ENCODE results near the gene SATB2. TPM values are rescaled to one million over a fixed set of nuclear protein-coding genes. Genes with fewer than 3 reads are reported as not detected.

SATB2 gene
- total RNA-seq, 1 experiment from 2014 or later, result 22.1 TPM

DNA sequence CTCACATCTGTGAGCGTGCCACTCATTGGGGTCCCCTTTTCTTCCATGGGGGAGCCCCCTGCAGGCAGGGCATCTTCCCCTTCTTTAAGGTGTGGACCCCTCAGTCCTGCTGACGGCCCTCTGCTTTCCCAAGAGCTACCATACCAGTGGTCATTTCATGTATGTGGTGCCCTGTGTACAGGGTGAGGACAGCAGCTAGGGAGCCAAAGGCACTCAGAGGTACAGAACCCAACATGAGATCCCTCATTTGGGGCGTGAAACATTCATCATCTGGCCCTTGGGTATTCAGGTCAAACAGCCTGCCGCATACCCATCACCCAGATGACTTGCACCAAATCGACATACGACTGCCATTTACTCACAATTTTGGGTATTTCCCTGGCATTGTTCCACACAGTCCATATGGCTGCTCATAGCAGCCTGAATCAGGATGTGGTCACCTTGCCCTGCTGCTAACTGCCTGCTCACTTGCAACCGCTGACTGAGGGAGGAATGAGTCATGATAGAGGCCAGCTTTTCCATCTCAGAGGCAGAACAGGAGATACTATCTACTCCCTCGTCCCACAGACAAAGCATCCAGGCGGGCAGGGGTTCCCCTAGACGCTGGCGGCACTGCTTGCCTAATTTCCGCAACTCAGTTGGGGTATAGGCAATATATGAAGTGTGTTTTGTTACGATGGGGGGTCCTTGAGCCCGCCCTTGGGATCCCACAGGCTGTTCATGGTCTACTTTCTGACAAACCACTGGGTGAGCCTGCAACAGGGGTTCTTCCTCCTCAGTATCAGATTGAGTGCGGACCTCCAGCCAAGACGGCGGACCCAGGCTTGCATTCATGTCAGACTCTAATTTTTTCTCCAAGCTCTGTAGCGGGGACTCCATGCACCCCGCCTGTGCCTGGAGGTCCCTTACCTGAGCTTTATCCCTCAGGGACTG lies 228.6 kb downstream of the SATB2 start:
- no peaks in the 10 kb centered on the region for H3K4me1 Mint-ChIP-seq
- no peak for ATAC-seq
- no peak for TF ChIP-seq HMGA2 (CRISPR knock-in tag; IDR thresholded peaks at IDR 0.05)
- TF ChIP-seq, protein P1, sequence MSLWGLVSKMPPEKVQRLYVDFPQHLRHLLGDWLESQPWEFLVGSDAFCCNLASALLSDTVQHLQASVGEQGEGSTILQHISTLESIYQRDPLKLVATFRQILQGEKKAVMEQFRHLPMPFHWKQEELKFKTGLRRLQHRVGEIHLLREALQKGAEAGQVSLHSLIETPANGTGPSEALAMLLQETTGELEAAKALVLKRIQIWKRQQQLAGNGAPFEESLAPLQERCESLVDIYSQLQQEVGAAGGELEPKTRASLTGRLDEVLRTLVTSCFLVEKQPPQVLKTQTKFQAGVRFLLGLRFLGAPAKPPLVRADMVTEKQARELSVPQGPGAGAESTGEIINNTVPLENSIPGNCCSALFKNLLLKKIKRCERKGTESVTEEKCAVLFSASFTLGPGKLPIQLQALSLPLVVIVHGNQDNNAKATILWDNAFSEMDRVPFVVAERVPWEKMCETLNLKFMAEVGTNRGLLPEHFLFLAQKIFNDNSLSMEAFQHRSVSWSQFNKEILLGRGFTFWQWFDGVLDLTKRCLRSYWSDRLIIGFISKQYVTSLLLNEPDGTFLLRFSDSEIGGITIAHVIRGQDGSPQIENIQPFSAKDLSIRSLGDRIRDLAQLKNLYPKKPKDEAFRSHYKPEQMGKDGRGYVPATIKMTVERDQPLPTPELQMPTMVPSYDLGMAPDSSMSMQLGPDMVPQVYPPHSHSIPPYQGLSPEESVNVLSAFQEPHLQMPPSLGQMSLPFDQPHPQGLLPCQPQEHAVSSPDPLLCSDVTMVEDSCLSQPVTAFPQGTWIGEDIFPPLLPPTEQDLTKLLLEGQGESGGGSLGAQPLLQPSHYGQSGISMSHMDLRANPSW (CRISPR knock-in tag; conservative IDR thresholded peaks at IDR 0.05; ENCODE audit: low read depth), result no peak
- TF ChIP-seq, protein P2, sequence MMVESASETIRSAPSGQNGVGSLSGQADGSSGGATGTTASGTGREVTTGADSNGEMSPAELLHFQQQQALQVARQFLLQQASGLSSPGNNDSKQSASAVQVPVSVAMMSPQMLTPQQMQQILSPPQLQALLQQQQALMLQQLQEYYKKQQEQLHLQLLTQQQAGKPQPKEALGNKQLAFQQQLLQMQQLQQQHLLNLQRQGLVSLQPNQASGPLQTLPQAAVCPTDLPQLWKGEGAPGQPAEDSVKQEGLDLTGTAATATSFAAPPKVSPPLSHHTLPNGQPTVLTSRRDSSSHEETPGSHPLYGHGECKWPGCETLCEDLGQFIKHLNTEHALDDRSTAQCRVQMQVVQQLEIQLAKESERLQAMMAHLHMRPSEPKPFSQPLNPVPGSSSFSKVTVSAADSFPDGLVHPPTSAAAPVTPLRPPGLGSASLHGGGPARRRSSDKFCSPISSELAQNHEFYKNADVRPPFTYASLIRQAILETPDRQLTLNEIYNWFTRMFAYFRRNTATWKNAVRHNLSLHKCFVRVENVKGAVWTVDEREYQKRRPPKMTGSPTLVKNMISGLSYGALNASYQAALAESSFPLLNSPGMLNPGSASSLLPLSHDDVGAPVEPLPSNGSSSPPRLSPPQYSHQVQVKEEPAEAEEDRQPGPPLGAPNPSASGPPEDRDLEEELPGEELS (CRISPR knock-in tag; IDR thresholded peaks at IDR 0.05), result no peak
- no peak for TF ChIP-seq NR1H2 (CRISPR knock-in tag; IDR thresholded peaks at IDR 0.05)
- H3K4me3 Mint-ChIP-seq, result no peak overlapping the region
- H3K36me3 Mint-ChIP-seq, result peaks cover 17% of the 10 kb centered on the region
- ChIA-PET CTCF (no interaction called here), POLR2A (no interaction called here)
- no peaks in the 10 kb centered on the region for H3K27me3 Mint-ChIP-seq (ENCODE audit: low read depth)
- H3K27ac Mint-ChIP-seq, result no peak overlapping the region
- no peak for DNase-seq (ENCODE audit: low spot score)
- peaks cover 53% of the 10 kb centered on the region for H3K9me3 Mint-ChIP-seq

DNA sequence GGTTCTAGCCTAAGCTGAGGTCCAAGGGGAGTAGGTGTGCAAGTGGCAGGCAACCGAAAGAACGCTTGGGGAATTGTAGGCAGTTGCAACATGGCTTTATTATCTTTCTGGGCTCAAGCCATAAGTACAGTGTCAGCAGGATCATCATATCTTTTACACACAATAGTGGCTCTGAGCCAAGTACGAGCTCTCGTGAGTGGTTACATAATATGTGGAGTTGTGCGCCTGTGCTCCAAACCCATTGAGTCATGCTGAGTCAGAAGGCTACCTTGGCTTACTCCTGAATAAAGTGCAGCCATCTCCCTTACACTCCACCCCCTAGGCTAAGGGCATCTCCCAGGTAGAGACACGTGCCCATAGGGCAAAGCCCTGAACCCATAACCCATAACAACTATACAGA lies 233.9 kb downstream of the SATB2 start:
- POLR2A ChIA-PET, result no interaction called here
- TF ChIP-seq MAX (CRISPR knock-in tag; IDR thresholded peaks at IDR 0.05) (no peak), MYBL2 (CRISPR knock-in tag; IDR thresholded peaks at IDR 0.05) (no peak), TCF7 (CRISPR knock-in tag; IDR thresholded peaks at IDR 0.05; ENCODE audit: low read depth) (no peak), AR (CRISPR knock-in tag; IDR thresholded peaks at IDR 0.05) (no peak), JUN (CRISPR knock-in tag; IDR thresholded peaks at IDR 0.05) (no peak), ZNF423 (CRISPR knock-in tag; IDR thresholded peaks at IDR 0.05) (no peak), PRDM15 (CRISPR knock-in tag; IDR thresholded peaks at IDR 0.05) (no peak)
- ATAC-seq, result no peak

More for the DNA sequence above, 233.9 kb downstream of the SATB2 start:
- Mint-ChIP-seq H3K4me3 (no peak overlapping the region), H3K36me3 (no peaks in the 10 kb centered on the region), H3K27me3 (ENCODE audit: low read depth) (no peaks in the 10 kb centered on the region), H3K4me1 (no peaks in the 10 kb centered on the region), H3K27ac (no peak overlapping the region), H3K9me3 (peaks cover 44% of the 10 kb centered on the region)
- no peak for DNase-seq (ENCODE audit: low spot score)
- CTCF ChIA-PET, result no interaction called here

Data from WTC11 (cell line).